Jurkat, Clone E6-1 (cell line): ENCODE results near the gene MSANTD1.

Experiments
- DNase-seq: peaks from one replicate; pipeline ENCODE4 v3.0.0-alpha.2; 2011; ENCODE audit warnings: low read depth, low spot score
- H3K4me3 ChIP-seq: 2 replicates; pipeline ENCODE4 v1.5.1; 2011; ENCODE audit warnings: mild to moderate bottlenecking, low read length, control low read depth, moderate library complexity

The MSANTD1 gene

DNA sequence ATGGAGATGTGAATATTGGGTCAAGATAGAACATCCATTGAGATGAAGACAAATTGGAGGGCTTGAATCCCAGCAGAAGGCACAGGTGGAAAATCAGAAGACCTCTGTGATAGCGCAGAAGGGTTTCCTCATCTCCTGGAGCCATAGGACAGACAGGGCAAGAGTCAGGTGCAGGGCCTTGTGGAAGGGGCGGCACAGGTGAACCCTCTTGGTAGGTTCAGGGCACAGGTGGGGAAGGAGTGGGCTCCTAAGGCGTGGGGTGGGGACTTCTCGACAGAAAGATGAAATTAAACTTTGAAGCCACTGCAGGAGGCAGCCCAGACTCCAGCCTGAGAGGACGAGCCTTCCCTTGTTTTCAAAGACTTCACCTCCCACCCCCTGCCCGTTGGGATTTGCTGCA lies 34.5 kb downstream of the MSANTD1 start:
- DNase-seq = no peak
- no peak overlapping the region for H3K4me3 ChIP-seq

DNA sequence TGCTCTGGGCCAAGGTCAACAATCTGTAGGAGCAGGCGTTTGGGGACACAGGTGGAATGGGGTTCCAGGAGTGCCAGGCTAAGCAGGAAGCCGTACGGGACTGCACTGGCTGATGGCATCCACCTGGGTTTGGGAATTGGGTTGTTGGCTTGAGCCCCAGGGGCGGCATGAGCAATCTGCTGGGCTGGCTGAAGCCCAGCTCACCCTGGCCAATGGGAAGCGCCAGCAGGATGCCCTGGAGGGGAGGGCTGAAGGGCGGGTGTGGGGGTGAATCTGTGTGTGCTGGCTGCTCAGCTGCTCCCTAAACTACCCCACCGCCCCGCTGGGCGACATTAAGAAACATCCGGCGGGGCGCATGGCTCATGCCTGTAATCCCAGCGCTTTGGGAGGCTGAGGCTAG lies 35.0 kb downstream of the MSANTD1 start:
- H3K4me3 ChIP-seq = no peak overlapping the region
- DNase-seq = no peak

DNA sequence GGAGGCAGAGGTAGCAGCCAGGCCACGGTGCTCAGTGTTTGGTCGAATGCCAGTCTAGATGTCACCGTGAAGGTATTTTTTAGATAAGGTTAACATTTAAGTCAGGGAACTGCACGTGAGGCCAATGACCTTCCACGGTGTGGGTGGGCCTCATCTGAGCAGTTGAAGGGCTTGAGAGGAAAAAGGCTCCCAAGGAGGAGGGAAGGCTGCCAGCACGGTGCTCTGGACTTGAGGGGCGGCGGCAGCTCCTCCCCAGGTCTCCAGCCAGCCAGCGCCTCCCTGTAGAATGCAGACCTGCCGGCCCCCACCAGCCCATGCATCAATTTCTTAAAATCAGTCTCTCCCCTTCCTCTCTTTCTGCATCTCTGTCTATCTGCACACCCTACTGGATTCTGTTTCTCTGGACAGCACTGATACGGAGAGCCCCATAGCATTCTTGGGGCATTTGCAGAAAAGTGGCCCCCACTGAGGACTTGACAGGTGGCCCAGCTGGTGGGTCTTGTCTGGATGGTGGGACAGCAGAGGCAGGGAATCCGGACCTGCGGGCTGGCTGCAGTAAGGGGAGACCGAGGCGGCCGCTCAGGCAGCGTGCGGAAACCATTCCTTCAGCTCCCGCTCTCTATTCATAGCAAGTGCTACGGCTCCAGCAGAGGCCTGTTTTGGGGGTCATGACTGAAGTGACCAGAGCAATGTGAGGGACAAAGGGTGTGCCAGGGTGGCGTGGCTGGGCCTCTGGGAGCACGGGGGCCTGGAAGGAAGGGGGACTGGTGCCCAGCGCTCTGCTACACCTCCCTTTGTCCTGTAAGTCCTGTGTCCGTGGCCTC lies 36.0 kb downstream of the MSANTD1 start:
- H3K4me3 ChIP-seq = no peak overlapping the region
- DNase-seq = no peak

DNA sequence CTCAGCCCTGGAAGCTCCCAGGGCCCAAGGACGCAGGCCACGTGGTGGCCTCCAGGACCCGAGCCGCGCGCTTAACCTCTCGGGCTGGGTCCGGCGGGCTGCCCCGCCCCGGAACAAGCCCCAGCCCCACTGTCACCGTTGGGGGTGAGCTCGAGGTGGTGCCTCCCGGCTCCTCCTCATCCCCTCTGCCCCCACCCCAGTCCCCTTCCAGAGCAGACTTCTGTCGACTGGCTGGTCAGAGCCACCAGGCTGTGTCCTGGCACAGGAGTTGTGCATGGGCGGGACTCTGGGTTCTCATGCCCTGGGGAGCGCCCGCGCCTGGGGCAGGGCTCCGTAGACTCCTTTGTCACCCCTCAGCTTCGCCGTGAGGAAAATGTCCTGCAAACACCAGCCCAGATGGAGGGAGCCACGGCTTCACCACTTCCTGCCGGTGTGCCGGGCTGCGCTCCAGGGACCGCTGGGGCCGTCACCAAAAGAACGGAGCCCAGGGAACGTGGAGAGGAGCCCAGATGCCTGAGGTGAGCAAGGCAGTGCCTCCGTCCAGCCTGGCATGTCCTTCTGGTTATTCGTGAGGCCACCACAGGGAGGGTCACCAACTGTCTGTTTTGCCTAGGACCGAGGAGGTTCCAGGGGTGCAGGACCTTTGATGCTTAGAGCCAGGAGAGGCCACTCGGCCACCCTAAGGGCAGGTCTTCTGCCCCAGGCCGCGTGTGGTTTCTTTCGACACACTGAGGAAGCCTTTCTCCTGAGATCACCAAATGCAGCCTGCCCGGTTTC lies 36.8 kb downstream of the MSANTD1 start:
- no peak for DNase-seq
- no peak overlapping the region for H3K4me3 ChIP-seq

DNA sequence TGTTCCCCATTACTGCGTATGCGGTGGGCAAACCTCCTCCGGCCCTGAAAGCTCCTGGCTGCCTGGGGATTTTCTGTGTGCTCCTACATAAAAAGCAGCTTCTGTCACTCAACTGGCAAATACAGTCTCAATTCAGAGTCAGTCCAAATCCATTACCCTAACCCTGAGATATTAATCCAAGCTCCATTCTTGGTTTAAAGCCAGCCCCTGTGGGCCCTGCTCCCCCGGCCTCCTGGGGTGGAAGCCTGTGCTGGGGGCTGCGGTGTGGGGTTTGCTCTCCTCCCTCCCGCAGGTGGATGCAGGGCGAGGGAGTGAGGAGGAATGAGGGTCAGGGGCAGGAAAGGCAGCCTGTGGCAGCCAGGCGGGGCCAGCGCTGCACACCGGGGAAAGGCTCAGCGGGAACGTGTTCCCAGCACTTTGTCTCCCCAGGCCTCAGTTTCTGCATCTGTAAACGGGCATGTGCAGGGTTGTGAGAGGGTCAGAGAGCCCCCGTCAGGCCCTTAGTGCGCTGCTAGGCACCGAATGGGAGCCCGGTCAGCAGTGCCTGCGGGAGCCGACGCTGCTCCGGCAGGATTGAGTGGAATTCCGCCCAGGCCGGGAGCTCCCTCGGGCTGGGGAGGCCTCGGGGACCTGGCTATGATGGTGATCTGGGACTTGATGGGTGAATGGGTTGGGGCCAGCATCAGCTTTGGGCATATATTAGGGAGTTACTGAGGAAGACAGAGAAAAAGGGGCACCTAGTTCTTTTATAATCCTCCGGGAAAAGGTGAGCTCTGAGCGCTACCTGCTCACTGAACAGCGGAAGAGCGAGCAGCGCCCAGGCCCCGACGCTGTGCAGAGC lies 37.6 kb downstream of the MSANTD1 start:
- DNase-seq = no peak
- H3K4me3 ChIP-seq = no peak overlapping the region

DNA sequence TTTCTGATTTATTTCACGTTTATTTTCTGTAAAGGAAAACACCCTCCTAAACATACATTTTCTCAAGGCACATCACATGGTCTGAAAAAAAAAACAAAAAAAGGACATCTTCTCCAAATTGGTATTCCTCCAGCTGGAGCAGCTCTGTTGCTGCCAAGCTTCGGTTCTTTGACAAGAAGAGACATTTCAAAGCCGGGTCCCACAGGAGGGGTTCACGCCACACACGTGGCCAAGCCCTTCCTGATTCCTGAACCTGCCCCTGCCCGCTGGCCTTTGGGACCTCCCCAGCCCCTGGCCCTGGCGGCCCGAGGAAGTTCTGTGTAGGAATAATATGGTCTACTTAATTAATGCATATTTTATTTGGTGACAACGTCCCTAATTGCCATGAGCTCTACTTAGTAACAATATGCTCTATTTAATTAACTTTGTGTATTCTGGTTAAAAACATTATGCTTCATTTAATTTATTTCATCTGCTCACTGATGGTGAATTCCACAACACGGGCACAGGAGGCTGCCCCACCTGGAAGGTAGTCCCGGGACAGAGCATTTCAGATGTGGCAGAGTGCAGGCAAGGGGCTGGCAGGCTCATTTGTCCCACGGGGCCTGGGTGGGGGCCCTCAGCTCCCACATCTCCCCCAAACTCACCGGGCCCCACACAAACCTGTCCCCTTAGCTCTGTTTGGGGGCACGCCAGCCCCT lies 38.5 kb downstream of the MSANTD1 start:
- DNase-seq = no peak
- H3K4me3 ChIP-seq = no peak overlapping the region

DNA sequence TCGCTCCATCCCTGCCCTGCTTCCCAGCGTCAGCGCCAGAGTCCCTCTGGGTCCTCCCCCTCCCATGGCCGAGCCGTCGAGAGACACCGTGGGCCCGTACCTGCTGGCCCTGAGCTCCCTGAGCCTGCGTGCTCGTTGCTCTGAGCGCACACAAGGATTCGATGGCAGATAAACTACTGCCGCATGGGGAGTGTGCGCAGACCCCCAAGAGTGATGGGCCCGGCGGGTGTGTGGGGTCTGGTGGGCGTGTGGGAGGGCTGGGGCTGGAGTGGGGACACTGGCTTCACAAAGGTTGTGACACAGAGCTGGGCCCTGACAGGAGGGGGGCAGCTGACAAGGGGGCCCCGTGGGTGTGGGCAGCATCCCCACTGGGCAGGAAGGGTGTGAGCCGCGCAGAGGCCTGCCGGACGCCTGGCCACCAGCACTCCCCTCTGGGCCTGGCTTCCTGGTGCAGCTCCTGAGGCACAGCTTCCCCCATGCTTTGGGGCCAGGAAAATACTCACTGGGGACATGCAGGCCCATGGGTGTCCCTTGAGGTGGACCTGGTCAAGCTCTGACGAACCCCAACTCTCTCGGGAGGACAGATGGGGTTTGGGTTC lies 39.1 kb downstream of the MSANTD1 start:
- DNase-seq = no peak
- H3K4me3 ChIP-seq = no peak overlapping the region

DNA sequence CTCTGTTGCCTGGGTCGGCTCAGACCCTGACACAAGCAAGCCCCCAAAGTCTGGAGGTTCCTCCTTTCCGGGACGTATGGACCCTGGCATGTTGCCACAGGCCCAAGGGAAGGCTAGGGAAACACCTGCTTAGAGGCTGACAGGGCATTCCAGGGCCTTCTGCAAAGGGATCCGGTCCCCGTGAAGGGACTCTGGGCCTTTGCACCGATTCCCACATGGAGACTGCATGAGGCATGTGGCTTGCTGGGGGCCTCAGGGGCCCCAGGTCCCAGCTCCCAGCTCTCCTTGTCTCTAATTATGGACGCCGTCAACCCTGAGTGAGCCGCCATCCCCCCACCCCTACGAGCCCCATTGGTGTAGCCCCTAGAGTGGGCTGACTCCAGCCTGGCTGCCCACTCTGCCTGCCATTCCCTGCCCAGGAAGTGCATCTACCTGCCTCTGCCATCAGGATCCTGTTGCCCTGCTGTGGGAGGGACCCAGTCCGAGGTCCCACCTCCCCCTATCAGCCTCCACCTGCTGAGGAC lies 39.7 kb downstream of the MSANTD1 start:
- DNase-seq = no peak
- no peak overlapping the region for H3K4me3 ChIP-seq

DNA sequence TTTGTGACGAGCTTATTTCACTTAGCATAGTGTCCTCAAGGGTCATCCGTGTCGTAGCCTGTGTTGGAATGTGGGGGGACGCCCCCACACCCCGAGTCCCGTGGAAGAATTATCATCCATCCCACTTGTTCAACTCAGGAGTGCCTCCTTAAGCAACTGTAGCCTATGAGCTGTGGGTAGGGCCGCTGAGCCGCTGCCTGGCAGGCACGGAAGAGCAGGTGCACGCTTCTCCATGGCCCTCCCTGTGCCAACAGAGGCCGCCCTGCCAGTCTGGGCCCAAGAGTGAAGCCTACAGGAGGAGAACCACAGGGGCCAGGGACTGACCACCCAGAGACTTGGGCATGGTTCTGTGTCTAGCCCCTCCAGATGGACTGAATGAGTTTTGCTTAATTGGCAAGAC lies 41.5 kb downstream of the MSANTD1 start:
- no peak for DNase-seq
- no peak overlapping the region for H3K4me3 ChIP-seq

DNA sequence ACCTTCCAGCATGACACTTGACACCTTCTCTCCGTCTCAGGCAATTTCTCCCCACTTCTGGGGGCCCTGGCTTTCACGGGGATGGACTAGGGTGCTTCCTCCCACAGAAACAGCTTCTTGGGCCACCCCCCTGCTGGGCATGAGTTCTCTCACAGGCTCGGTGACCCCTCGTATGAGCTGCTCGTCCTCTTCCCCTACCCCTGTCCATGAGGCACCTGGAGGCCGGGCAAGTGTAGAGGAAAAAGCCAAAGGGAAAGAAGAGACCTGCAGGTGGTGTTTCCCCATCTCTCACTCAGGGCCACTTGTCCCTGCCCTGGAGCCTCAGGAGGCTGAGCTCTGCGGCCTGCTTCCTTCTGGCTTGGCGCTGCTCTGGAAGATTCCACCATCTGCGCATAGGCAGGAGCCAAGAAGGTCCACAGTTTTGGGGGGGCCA lies 41.9 kb downstream of the MSANTD1 start:
- DNase-seq = no peak
- H3K4me3 ChIP-seq = no peak overlapping the region

DNA sequence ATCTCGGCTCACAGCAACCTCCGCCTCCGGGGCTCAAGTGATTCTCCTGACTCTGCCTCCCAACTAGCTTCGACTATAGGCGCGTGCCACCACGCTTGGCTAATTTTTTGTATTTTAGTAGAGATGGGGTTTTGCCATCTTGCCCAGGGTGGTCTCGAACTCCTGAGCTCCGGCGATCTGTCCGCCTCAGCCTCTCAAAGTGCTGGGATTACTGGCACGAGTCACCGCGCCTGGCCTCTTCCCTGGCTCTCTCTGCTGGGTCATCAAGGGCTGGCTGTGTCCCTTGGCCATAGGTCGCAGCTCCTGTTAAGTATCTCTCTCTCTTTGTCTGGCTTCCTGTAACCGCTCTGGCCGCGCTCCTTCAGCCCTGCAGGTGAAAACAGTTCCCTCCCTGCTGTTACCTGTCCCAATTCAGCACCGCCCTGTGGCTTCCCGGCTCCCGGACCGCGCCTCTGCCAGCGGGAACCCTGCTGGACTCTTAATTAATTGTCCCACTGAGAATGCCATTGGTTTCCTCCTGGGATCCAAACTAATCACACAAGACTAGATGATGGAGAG lies 42.5 kb downstream of the MSANTD1 start:
- H3K4me3 ChIP-seq = peak overlapping the region; percentile 66
- no peak for DNase-seq

DNA sequence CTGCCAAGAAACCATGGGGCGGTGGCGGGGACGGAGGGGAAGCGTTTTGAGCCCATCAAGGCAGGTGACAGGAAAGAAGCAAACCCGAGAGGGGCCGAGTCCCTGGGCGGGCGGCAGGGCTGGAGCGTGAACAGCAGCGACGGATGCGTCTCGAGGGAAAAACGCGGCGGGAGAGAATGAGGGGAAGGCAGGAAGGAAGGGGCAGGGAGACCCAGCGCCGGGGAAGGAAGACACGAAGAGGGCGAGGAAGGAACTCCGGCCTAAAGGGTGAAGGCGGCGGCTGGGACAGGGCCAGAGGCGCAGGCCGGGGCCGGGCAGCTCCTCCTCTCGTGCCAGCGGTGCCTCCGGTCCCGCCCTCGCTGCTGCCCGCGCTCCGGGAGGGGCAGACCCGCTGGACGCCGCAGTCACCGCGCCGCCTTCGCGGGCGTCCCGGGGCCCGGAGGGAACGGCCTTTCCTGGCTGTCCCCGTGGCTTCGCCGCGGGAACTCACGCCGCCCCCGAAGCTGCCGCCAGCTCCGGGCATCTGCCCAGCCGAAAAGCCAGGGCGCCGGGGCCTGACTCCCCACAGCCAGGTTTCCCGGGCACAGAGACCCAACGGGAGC lies 43.1 kb downstream of the MSANTD1 start:
- H3K4me3 ChIP-seq = peak overlapping the region; percentile 66
- DNase-seq = no peak

DNA sequence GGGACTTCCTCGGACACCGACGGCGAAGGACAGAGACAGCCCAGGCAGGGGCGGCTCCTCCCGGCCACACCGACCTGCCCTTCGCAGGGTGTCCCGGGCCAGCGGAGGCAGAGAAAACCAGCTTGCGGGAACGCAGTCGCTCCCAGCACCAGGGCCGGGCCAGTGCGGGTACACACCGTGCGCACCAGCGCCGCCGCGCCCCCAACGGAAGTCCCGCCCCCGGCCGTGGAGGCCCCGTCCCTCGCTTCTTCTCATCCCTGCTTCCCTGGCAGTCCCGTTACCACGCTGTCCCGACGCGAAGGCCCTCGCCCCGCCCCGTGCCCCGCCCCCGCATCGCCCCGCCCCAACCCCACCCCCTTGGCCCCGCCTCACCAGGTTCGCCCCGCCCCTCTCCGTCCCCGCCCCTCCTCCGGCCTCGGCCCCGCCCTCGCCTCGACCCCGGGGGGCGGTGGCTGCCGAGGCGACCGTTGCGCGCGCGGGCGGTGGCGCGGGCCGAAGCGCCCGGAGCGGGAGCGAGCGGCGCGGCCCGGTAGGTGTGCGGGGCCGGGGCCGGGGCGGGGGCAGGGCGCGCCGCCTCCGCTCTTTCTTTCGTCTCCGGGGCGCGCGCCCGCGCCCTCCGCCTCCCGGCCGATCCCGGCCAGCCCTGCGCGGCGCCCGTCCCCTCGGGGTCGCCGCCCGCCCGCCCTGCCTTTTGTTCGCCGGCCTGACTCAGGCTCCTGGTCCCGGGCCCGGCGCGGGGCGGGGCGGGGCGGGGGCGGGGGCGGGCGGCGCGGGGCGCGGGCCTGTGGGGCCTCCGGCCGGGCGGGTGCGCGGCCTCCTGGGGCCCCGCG lies 43.8 kb downstream of the MSANTD1 start, which contains the start of gene RGS12:
Gene RGS12, plus strand, starts transcription at position 451 of the 830 bp plus-strand sequence. CDS start 23,150 bp downstream, outside the sequence.
- peak within 1 kb of the TSS; percentile 66 for H3K4me3 ChIP-seq
- peak; percentile 79 for DNase-seq

DNA sequence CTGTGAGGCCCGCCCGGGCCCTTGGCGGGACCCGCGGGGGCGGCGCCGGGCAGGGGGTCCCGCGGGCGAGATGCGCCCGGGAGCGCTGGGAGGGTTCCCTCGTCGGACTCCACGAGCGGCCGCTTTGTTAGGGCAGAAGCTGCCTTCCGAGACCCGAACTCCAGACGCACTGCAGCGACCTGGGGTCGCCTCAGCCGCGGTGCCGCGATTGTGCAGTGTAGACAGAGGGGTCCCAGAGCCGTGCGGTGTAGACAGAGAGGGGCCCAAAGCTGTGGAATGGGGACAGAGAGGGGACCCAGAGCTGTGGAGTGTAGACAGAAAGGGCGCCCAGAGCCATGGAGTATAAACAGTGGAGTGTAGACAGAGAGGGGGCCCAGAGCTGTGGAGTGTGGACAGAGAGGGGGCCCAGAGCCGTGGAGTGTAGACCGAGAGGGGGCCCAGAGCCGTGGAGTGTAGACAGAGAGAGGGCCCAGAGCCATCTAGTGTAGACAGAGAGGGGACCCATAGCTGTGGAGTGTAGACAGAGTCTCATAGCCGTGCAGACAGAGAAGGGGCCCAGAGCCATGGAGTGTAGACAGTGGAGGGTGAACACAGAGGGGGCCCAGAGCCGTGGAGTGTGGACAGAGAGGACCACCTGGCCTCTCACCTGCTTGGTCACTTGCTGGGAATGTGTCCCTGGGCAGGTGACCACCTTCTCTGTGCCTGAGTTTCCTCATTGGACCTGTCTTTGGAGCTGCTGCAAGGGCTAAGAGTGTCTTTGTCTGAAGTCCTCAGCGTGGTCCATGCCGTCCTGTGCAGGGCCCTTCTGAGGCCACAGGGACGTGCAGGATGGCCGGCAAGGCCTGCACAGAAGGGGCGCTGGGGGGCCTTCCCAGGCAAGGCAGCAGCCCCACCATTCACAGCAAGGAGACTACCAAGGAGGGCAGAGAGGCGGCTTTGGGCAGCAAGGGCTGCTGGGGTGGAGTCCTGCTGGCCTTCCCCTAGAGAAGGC lies 44.7 kb downstream of the MSANTD1 start:
- DNase-seq = no peak
- H3K4me3 ChIP-seq = peak overlapping the region; percentile 49

DNA sequence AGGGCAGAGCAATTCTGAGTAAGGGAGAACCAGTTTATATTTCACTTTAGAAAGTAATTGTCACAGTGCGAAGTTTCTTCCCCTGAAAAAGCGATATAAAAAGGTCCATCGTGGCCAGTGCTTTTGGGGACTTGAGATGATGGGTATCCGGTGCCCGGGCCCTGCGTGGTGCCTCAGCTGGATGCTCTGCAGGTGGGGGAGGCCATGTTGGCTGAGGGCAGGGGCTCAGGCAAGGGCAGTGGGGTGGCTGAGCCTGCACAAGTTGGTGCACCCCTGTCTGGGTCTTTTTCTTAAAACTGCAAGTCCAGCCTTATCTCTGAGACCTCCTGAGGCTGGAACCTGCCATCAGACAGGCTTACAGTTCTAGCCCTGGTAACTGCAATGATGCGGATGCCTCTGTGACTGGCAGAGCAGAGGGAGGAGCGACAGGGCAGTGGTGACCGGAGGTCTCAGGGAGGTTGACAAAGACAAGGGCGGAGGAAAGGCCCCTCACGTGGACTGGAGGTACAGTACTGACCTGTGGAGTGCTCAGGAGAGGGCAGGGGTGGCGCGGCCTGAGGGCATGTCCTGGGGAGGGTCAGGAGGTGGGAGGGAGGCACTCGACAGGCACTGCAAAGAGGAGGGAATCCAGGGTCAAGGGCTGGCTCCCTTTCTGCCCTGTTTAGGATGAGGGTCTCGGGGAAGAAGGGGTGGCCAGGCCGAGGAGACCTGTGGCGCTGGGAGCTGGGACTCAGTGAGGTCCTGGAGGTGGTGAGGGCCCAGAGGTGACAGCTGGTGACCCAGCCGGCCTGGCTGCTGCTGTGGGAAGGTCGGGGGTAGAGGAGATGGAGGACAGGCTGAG lies 45.7 kb downstream of the MSANTD1 start:
- no peak for DNase-seq
- no peak overlapping the region for H3K4me3 ChIP-seq
